SK-N-SH (cell line): ENCODE measurements around the gene IGFL1.

ENCODE experiments used
- CTCF ChIP-seq: fragments of 200-600 bp; sonication (generic); IDR thresholded peaks from 2 replicates; pipeline ENCODE4 v1.6.1; 2017; ENCODE audit warnings: antibody characterized with exemption, mild to moderate bottlenecking, moderate library complexity
- GATA2 ChIP-seq: sonication (generic); formaldehyde crosslinking; IDR thresholded peaks from 2 replicates; pipeline ENCODE4 v1.5.0; 2020; ENCODE audit warnings: mild to moderate bottlenecking, missing genetic modification reagents
- POLR2AphosphoS5 ChIP-seq: IDR thresholded peaks from 2 replicates; pipeline ENCODE4 v1.6.1; 2012; ENCODE audit warnings: low read depth, low read length
- RAD21 ChIP-seq: IDR thresholded peaks from 2 replicates; pipeline ENCODE4 v1.6.1; 2012; ENCODE audit warnings: mild to moderate bottlenecking, low read length

- TF ChIP-seq POLR2AphosphoS5 (no peak), RAD21 (no peak), CTCF (no peak), GATA2 (CRISPR knock-in tag) (no peak)
These were observed 27.9 kb upstream of the IGFL1 start for GRCh38 chr19:46201454-46202310.
